SW480 (cell line): ENCODE results near the gene STRA6.

Experiments
- DNase-seq: peaks from one replicate; pipeline ENCODE4 v3.0.0-alpha.2; 2016; ENCODE audit warnings: low spot score

STRA6 gene

GRCh38 chr15:74207652-74208440 lies 5.3 kb upstream of the STRA6 start:
- peak; percentile 82 for DNase-seq

- no peak for DNase-seq
These were observed 4.3 kb upstream of the STRA6 start for GRCh38 chr15:74206801-74207281.

GRCh38 chr15:74205582-74205947 lies 3.0 kb upstream of the STRA6 start:
- no peak for DNase-seq

GRCh38 chr15:74203914-74204431 lies 1.4 kb upstream of the STRA6 start:
- DNase-seq = peak; percentile 74

GRCh38 chr15:74201710-74202420 lies 722 bp downstream of the STRA6 start:
- DNase-seq = no peak

- no peak for DNase-seq
These were observed 1.6 kb downstream of the STRA6 start for GRCh38 chr15:74200871-74201419.

GRCh38 chr15:74200412-74200815 lies 2.2 kb downstream of the STRA6 start:
- no peak for DNase-seq

- no peak for DNase-seq
These were observed 3.3 kb downstream of the STRA6 start for GRCh38 chr15:74199297-74199652.

- no peak for DNase-seq
These were observed 5.2 kb downstream of the STRA6 start for GRCh38 chr15:74197176-74197965.

GRCh38 chr15:74196175-74196574 lies 6.4 kb downstream of the STRA6 start:
- peak; percentile 81 for DNase-seq

- no peak for DNase-seq
These were observed 7.7 kb downstream of the STRA6 start for GRCh38 chr15:74194572-74195559.

- no peak for DNase-seq
These were observed 8.7 kb downstream of the STRA6 start for GRCh38 chr15:74193905-74194304.

GRCh38 chr15:74193299-74193718 lies 9.3 kb downstream of the STRA6 start:
- peak; percentile 27 for DNase-seq

GRCh38 chr15:74192751-74193150 lies 9.8 kb downstream of the STRA6 start:
- no peak for DNase-seq

GRCh38 chr15:74191798-74192197 lies 10.8 kb downstream of the STRA6 start:
- DNase-seq = no peak

GRCh38 chr15:74188216-74188615 lies 14.4 kb downstream of the STRA6 start:
- DNase-seq = no peak

- no peak for DNase-seq
These were observed 16.8 kb downstream of the STRA6 start for GRCh38 chr15:74185710-74186348.

- DNase-seq = no peak
These were observed 17.9 kb downstream of the STRA6 start for GRCh38 chr15:74184582-74185091.

- no peak for DNase-seq
These were observed 20.5 kb downstream of the STRA6 start for GRCh38 chr15:74182131-74182530.
